GM19463 (cell line): ENCODE data around the gene CCT6B.
"Not testable (repeated sequence)": the region's sequence is repeated elsewhere in the genome, so short reads cannot be mapped to it uniquely, and the experiment has no call there.

Experiments
- ATAC-seq: cut with Tn5 transposase; IDR thresholded peaks from one replicate; pipeline ENCODE4 v1.9.1; 2021; ENCODE audit warnings: mild to moderate bottlenecking, moderate library complexity; ENCODE audit not compliant: unreplicated experiment

The CCT6B gene

GRCh38 chr17:34980681-34981537 is 19.6 kb upstream of the CCT6B start:
- ATAC-seq: peak; percentile 84

- peak; percentile 84 for ATAC-seq
Measured at GRCh38 chr17:34980353-34980680, 19.1 kb upstream of the CCT6B start, which contains the start of gene LIG3. Gene LIG3 (plus strand): TSS chr17:34980512. CDS start chr17:34983006, 2,494 bp downstream.

- ATAC-seq: no peak
Measured at GRCh38 chr17:34979650-34980352, 18.5 kb upstream of the CCT6B start.

- no peak for ATAC-seq
Measured at GRCh38 chr17:34979153-34979552, 17.9 kb upstream of the CCT6B start.

GRCh38 chr17:34974794-34975785 is 13.8 kb upstream of the CCT6B start:
- ATAC-seq: no peak

GRCh38 chr17:34974179-34974578 is 12.9 kb upstream of the CCT6B start:
- no peak for ATAC-seq

- ATAC-seq: no peak
Measured at GRCh38 chr17:34958438-34958837, 2.8 kb downstream of the CCT6B start.

DNA sequence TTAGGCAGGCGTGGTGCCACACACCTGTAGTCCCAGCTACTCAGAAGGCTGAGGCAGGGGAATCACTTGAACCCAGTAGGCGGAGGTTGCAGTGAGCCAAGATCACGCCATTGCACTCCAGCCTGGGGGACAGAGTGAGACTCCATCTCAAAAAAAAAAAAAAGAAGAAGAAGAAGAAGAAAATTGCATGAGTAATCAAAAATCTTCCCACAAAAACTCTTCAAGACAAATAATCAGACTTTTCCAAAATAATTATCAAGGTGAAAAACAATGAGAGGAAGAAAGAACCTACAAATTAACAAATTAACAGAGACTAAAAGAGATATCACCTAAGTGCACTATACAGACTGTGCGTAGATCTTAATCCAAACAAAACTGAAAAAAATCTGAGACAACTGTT is 10.5 kb downstream of the CCT6B start:
- not testable (repeated sequence) for ATAC-seq

GRCh38 chr17:34930283-34930682 is 31.0 kb downstream of the CCT6B start:
- ATAC-seq: no peak

DNA sequence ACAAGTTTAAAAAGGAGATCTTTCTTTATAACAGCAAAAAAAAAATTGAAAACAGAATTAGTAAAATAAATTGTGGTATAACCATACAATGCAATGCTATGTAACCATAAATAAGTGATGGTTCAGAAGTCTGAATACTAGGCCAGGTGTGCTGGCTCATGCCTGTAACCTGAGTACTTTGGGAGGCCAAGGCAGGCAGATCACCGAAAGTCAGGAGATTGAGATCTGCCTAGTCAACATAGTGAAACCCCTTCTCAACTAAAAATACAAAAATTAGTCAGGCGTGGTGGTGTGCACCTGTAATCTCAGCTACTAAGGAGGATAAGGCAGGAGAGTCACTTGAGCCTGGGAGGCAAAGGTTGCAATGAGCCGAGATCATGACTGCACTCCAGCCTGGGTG is 34.6 kb downstream of the CCT6B start:
- ATAC-seq: no peak

GRCh38 chr17:34920676-34921075 is 40.6 kb downstream of the CCT6B start:
- ATAC-seq: no peak

- no peak for ATAC-seq
Measured at GRCh38 chr17:34917381-34917780, 43.9 kb downstream of the CCT6B start.

DNA sequence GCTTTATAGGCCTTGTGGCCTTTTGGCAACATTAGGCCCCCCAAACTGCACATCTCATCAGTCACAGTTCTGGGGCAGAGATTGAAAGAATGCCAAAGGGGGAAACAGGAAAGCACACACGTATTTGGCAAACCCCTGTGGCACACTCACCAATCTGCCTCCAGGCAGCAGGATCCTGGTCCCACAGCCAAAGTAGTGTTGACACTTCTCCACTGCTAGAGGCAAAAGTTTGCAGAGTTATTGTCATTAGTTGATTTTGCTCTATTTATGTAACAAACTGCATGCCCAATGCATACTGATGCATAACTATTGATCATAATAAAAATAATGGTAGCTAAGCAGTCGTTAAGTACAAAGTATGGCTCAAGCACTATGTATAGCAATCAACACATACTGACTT is 45.1 kb downstream of the CCT6B start:
- no peak for ATAC-seq

- ATAC-seq: no peak
Measured at GRCh38 chr17:34913001-34913400, 48.3 kb downstream of the CCT6B start.

- no peak for ATAC-seq
Measured at GRCh38 chr17:34909040-34909439, 52.2 kb downstream of the CCT6B start.

GRCh38 chr17:34902831-34903547 is 58.3 kb downstream of the CCT6B start:
- ATAC-seq: no peak

GRCh38 chr17:34899643-34900291 is 61.5 kb downstream of the CCT6B start:
- no peak for ATAC-seq

DNA sequence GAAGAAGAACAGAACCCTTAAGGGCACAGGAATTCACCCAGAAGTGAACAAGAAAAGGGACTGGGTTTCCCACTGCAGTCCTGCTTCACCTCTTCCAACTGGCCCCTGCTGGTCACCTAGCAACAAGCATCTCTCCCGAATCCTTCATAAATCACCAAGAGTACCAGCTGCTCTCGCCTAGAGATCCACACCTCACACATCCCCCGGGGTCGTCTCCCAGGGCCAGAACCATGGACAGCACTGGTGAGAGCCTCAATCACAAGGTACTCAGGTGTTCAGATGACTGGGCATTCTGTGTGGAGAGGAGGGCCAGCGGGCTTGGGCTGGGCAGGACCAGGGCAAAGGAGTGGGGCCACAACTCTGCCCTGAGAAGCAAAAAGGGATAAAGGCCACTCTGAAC is 65.9 kb downstream of the CCT6B start:
- no peak for ATAC-seq

DNA sequence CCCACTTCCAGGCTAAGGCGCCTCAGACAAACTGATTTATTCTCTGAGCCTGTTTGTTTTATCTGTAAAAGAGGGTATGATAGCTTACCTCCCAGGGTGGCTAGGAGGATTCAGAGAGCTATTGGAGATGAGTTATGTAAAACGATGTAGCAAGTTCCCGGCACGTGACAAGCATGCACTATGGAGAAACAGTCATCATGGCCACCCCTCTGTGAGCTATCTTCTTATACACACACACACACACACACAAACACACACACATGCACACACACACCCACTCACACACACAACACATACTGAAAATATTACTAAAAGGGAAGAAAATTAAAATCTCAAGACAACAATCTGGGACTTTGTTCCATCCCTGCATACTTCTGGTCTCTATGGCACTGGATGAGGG is 66.3 kb downstream of the CCT6B start:
- ATAC-seq: no peak
